GM12872 (cell line): ENCODE data around the gene POU2F2.

Experiments
- TF ChIP-seq, protein P1 (sequence below): IDR thresholded peaks from 3 replicates; pipeline ENCODE4 v1.5.1; 2011; ENCODE audit warnings: low read depth, mild to moderate bottlenecking, low read length, moderate library complexity; ENCODE audit not compliant: insufficient read depth

POU2F2 gene

DNA sequence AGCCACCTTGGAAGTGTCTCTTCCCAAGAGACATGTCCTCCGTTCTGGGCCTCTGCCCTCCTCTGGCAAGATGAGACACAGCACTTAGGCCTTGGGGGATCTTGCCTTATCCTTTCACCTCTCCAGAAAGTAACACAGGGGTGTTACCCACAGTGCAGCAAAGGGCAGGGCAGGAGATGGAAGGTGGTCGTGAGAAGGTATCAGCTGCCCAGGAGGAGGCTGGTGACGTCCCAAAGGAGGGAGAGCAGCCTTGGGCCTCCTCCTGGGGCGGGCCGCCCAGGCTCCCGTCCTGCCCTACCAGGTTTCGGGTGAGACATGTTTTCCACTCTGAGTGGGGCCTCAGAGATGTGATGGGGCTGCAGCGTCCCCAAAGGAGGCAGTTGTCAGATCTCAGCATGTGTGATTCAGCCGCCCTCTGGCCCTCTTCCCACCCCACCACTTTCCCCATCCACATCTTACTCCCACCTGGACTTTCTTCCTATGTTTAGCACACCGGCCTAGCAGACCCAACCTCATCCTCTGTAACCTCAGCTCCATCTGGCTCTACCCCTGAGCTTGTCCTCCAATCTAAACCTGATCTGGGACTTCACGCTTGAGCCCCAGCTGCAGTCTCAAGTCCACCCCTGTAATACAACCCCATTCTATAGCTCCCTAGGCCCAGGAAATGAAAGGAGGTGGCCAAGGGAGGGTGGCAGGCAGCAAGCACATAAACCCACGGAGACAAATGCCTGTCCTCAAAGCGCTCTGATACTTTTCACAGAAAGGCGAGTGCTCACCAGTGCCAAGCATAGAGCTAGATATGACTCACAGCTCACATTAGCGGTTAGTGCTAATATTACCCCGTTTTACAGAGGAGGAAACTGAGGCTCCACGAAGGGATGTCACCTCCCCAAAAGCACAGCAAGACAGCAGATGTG, 9.3 kb downstream of the POU2F2 start:
- TF ChIP-seq, protein P1, sequence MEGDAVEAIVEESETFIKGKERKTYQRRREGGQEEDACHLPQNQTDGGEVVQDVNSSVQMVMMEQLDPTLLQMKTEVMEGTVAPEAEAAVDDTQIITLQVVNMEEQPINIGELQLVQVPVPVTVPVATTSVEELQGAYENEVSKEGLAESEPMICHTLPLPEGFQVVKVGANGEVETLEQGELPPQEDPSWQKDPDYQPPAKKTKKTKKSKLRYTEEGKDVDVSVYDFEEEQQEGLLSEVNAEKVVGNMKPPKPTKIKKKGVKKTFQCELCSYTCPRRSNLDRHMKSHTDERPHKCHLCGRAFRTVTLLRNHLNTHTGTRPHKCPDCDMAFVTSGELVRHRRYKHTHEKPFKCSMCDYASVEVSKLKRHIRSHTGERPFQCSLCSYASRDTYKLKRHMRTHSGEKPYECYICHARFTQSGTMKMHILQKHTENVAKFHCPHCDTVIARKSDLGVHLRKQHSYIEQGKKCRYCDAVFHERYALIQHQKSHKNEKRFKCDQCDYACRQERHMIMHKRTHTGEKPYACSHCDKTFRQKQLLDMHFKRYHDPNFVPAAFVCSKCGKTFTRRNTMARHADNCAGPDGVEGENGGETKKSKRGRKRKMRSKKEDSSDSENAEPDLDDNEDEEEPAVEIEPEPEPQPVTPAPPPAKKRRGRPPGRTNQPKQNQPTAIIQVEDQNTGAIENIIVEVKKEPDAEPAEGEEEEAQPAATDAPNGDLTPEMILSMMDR: peak; percentile 37; the same call in 2 of the 3 replicates

DNA sequence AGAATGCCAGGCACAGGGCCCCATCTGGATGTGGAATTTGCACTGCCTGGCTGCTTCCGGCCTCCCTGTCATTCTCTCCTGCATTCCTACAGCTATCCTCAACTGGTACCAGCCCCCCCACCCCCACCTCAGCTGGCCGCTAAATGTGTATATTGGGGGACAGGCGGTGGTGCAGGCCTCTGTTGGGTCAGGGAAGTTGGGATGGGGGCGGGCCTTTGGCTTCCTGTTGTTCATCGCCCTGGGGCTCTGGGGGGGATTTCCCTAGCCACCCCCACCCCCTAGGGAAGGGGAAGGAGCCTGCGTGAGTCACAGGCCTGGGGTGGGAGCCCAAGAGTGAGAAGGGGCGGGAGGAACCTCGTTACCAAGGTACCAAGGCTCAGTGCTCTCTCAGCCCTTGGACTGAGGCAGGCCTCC, 10.6 kb downstream of the POU2F2 start:
- TF ChIP-seq, protein P1: no peak

DNA sequence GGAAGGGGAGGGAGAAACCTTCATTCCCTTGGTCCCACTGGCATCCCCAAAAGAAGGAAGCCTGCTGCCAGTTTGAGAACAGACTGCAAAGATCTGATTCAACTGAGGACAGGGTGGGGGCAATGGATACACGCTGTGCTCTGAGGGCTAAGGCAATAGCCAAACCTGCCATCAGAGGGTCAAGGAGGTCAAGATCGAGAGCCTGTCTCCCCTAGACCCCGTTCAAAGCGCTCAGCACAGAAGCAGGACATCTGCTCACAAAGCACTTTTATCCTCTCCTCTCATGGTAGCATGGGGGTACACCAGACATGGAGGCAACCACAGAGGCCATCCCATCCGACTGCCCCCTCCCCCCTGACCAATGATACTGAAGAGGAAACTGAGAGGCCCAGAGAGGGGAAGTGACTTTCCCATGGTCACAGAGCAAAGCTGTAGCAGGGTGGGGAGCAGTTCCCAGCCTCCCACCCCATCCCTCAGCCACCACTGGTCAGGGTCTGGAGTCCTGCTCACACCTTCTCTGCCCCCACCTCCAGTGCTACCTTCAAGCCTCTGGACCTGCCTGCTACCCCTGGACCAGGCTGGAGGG, 11.1 kb downstream of the POU2F2 start:
- TF ChIP-seq, protein P1: no peak

DNA sequence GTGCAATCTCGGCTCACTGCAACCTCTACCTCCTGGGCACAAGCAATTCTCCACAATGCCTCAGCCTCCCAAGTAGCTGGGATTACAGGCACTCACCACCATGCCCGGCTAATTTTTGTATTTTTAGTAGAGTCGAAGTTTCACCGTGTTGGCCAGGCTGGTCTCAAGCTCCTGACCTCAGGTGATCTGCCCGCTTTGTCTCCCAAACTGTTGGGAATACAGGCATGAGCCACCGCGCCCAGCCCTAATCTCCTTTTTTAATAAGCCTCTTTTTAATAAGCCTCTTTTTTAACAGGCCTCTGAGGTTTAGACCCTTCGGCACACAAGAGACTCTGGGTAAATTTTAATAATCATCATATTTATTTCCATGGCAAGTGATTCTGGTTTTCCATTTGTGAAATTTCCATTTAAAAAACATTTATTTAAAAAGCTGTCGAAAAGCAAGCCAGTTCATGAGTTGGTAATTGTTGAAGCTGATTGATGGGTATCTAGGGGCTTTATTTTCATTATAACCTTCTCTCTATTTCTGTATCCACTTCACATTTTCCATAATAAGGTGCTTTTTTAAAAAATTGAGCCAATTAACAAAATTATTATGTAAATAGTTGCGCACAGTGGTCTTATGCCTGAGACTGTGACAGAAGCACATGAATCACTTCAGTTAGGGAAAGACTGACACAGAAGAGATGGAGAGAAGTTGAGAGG, 11.8 kb downstream of the POU2F2 start:
- TF ChIP-seq, protein P1: no peak

DNA sequence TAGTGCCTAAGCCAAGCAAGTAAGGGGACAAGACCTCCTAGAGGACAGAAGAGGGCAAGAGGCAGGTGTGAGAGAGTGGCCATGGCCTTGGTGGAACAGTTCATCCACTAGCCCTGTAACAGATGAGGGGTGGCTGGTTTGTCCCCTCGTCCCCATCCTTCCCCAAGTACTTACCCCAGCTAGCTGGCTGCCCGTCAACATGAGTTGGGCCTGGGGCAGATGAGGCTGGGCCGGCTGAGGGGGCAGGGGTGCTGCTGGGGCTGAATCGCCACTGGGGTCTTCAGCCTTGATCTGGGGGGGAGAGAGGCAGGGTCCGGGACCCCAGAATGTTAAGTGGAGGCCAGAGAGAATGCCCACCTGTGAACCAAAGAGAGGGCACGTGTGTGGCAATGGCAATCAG, 15.2 kb downstream of the POU2F2 start:
- TF ChIP-seq, protein P1: no peak

DNA sequence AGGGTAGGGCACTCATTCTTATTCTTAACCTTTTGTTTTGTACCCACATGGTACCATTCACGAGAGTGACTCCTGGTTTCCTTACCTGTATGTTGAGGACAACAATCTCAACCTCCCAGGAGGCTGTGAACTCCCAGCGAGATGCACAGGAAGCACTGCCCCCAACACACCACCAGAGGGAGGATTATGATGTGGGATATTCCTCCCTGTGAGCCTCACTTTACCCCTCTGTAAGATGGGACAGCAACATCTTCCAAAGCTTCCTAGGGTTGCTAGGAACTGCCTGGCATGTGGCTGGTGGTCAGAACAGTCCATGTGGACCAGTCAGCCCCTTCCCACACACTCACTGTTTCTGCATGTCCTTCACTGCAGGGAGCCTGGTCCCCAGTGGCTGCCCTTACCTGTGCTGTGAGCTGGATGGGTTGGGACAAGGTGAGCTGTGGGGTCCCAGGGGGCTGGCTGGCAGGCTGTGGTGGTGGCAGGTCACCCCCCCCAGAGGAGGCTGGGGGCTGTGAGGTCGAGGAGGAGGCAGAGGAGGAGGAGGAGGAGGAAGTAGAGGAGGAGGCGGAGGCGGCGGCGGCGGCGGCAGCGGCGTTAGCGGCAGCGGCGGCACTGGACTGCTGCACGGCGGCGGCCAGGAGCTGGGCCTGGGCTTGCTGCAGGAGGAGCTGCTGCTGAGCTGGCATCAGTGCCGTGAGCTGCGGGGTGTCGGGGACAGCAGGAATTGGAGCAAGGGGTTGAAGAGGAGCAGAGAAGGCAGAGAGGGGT, 15.8 kb downstream of the POU2F2 start:
- TF ChIP-seq, protein P1: peak; percentile 67

DNA sequence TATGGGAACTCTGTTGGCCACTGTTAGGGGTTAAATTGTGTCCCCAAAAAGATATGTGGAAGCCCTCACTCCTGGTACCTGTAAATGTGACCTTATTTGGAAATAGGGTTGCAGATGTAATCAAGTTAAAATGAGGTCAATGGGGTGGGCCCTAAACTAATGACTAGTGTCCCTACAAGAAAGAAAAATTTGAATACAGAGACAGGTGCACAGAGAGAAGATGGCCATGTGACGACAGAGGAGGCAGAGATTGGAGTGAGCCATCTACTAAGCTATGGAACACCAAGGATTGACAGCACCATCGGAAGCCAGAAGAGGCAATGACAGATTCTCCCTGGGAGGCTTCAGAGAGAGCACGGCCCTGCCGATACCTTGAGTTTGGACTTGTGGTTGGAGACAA, 16.5 kb downstream of the POU2F2 start:
- TF ChIP-seq, protein P1: no peak
